T-helper 17 cell (primary cell): ENCODE results near the gene ABLIM2. TPM values are rescaled to one million over a fixed set of nuclear protein-coding genes. Genes with fewer than 3 reads are reported as not detected.

Experiments used
- ATAC-seq: fragments of 150-1000 bp; cut with Tn5 transposase; 2 replicates; pipeline ENCODE4 v1.10.0; 2021; ENCODE audit warnings: mild to moderate bottlenecking, moderate library complexity
- DNase-seq, 3 donors: peaks; one replicate each; pipeline versions ENCODE4 v3.0.0 to v3.0.0-alpha.2; 2020 to 2021
- H3K9me3 ChIP-seq: one replicate; pipeline ENCODE4 v1.7.0; 2013; ENCODE audit warnings: low read length, mild to moderate bottlenecking; ENCODE audit not compliant: control insufficient read depth, poor library complexity, severe bottlenecking
- H3K27ac Mint-ChIP-seq: one replicate; pipeline ENCODE4 v1.8.0; 2022; ENCODE audit warnings: mild to moderate bottlenecking, moderate library complexity, mixed read lengths
- H3K27me3 Mint-ChIP-seq: one replicate; pipeline ENCODE4 v1.8.0; 2022; ENCODE audit warnings: mixed read lengths
- H3K36me3 Mint-ChIP-seq: one replicate; pipeline ENCODE4 v1.8.0; 2022; ENCODE audit warnings: low read depth, mixed read lengths
- H3K4me1 Mint-ChIP-seq: one replicate; pipeline ENCODE4 v1.8.0; 2022; ENCODE audit warnings: mild to moderate bottlenecking, mixed read lengths
- H3K4me3 Mint-ChIP-seq: one replicate; pipeline ENCODE4 v1.8.0; 2022; ENCODE audit warnings: mild to moderate bottlenecking, moderate library complexity, mixed read lengths
- total RNA-seq, 4 donors: library from RNA in 2 of 4; stranded (reverse) in 2 of 4; gene quantifications; one replicate each; pipeline ENCODE4 v1.2.3 and lab custom pipeline; 2022 to 2026

Gene ABLIM2
- total RNA-seq, 2 donors from 2014 or later: 4.1 to 4.3 TPM

DNA sequence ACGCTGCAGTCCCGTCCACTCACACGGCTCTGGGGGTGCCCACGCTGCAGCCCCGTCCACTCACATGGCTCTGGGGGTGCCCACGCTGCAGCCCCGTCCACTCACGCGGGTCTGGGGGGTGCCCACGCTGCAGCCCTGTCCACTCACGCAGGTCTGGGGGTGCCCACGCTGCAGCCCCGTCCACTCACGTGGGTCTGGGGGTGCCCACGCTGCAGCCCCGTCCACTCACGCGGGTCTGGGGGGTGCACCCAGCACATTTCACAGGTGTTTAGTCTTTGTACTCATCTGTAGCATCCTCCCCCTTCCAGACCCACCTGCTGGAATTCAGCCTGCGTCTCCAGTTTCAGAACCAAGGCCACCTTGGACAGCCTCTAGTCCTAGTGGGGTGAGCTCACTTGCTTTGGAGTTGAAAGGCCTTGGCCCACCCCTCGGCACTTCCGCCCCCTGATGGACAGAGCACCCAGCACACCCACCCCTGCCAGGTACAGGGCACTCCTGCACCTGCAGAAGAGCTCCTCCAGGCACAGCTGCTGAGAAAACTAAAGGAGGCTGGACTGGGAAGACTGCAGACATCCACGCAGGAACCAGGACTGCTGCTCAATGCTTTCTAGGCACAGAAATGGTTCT is 73.0 kb downstream of the ABLIM2 start:
- H3K4me3 Mint-ChIP-seq: no peak overlapping the region
- peaks cover 7% of the 10 kb centered on the region for H3K4me1 Mint-ChIP-seq
- no peak overlapping the region for H3K27ac Mint-ChIP-seq
- DNase-seq: no peak
- peaks cover 3% of the 10 kb centered on the region for H3K36me3 Mint-ChIP-seq
- no peaks in the 10 kb centered on the region for H3K9me3 ChIP-seq
- ATAC-seq: no peak
- no peaks in the 10 kb centered on the region for H3K27me3 Mint-ChIP-seq

GRCh38 chr4:8084712-8085490 is 73.7 kb downstream of the ABLIM2 start:
- Mint-ChIP-seq H3K4me3 (no peak overlapping the region), H3K4me1 (peaks cover 7% of the 10 kb centered on the region), H3K27me3 (no peaks in the 10 kb centered on the region), H3K36me3 (peaks cover 3% of the 10 kb centered on the region), H3K27ac (no peak overlapping the region)
- ATAC-seq: no peak
- H3K9me3 ChIP-seq: no peaks in the 10 kb centered on the region
- DNase-seq: no peak

DNA sequence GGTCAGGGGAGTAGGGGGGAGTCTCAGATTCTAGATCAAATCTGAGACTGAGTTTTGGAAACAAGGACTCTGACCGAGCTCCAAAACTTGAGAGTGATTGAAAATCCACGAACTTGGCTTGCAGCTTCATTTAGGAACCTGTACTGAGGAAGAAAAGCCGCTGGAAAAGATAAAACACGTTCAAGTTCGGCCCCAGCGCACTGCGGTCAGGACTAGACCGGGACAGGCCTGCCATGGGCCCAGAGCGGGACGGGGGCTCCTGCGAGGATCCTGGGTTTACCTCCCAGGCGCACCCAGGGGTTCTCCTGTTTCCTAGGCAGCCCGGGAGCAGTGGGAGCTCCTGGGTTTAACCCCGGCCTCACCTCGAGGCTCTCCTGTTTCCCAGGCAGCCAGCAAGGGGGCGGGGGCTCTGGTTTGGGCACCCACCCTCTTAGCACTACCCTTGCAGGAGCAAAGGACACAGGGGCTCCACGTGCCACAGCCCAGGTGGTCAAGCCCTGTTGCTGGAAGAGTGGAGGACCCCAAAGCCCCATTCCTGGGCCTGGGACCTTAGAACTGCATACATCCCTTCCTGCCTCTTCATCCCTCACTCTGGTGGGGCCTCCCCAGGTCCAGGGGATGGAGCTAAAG is 74.5 kb downstream of the ABLIM2 start:
- DNase-seq (no peak), ATAC-seq (no peak)
- no peaks in the 10 kb centered on the region for H3K9me3 ChIP-seq
- H3K27ac Mint-ChIP-seq: no peak overlapping the region
- H3K27me3 Mint-ChIP-seq: no peaks in the 10 kb centered on the region
- H3K4me3 Mint-ChIP-seq: no peak overlapping the region
- H3K36me3 Mint-ChIP-seq: peaks cover 3% of the 10 kb centered on the region
- H3K4me1 Mint-ChIP-seq: peaks cover 7% of the 10 kb centered on the region

DNA sequence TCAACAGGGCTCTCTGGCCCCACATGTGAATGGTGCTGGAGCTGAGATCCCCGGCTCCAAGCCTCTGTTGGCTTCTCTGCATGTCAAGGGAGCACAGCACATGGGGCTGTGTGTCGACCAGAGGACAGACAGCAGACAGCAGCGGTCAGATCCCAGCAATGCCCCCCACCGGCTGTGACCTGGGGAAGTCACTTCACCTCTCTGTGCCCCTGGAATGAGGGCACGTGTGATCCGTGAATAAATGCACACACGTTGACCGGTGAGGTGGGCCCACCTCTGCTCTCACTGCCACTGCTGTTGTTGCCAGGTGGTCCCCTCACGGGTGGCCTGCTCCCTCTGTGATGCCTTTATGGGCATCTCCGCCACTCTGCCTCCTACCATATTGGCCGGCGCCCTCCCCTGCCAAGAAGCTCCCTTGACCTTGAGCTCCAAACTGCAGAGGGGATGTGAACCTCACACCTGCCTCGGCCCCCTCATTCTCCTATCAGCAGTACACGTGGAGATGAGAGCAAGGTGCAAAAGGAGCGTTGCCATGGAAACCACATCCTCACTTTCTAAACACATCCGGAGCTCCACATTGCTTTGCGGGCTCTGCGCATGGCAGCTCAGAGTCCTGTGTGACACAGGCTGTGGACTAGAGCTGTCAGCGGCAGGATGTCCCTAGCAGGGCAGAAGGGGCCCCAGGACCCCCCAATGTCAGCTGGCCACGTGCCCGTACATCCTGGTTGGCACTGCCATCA is 75.4 kb downstream of the ABLIM2 start:
- Mint-ChIP-seq H3K36me3 (peaks cover 3% of the 10 kb centered on the region), H3K4me3 (no peak overlapping the region), H3K27me3 (no peaks in the 10 kb centered on the region)

GRCh38 chr4:8082517-8083055 is 76.0 kb downstream of the ABLIM2 start:
- Mint-ChIP-seq H3K4me3 (no peak overlapping the region), H3K27me3 (no peaks in the 10 kb centered on the region), H3K4me1 (peaks cover 7% of the 10 kb centered on the region), H3K27ac (no peak overlapping the region), H3K36me3 (peaks cover 3% of the 10 kb centered on the region)
- ATAC-seq (no peak), DNase-seq (no peak)
- H3K9me3 ChIP-seq: no peaks in the 10 kb centered on the region

More for the DNA sequence above, 75.4 kb downstream of the ABLIM2 start:
- peaks cover 7% of the 10 kb centered on the region for H3K4me1 Mint-ChIP-seq
- no peak for ATAC-seq
- H3K9me3 ChIP-seq: no peaks in the 10 kb centered on the region
- no peak for DNase-seq
- no peak overlapping the region for H3K27ac Mint-ChIP-seq

- ATAC-seq: no peak
- Mint-ChIP-seq H3K27me3 (no peaks in the 10 kb centered on the region), H3K4me3 (no peak overlapping the region), H3K36me3 (peaks cover 3% of the 10 kb centered on the region), H3K4me1 (peaks cover 7% of the 10 kb centered on the region), H3K27ac (no peak overlapping the region)
- no peaks in the 10 kb centered on the region for H3K9me3 ChIP-seq
- DNase-seq: no peak
These were observed 76.7 kb downstream of the ABLIM2 start for GRCh38 chr4:8081621-8082516.

- H3K4me1 Mint-ChIP-seq: peaks cover 7% of the 10 kb centered on the region
- H3K27ac Mint-ChIP-seq: no peak overlapping the region
- DNase-seq: no peak
- no peak overlapping the region for H3K4me3 Mint-ChIP-seq
- no peaks in the 10 kb centered on the region for H3K9me3 ChIP-seq
- peaks cover 3% of the 10 kb centered on the region for H3K36me3 Mint-ChIP-seq
- no peak for ATAC-seq
- H3K27me3 Mint-ChIP-seq: no peaks in the 10 kb centered on the region
These were observed 77.4 kb downstream of the ABLIM2 start for GRCh38 chr4:8081171-8081570.

- Mint-ChIP-seq H3K4me1 (peaks cover 7% of the 10 kb centered on the region), H3K27me3 (no peaks in the 10 kb centered on the region), H3K27ac (no peak overlapping the region), H3K36me3 (peaks cover 3% of the 10 kb centered on the region), H3K4me3 (no peak overlapping the region)
- ATAC-seq (no peak), DNase-seq (no peak)
- H3K9me3 ChIP-seq: no peaks in the 10 kb centered on the region
These were observed 77.9 kb downstream of the ABLIM2 start for GRCh38 chr4:8080754-8081065.

DNA sequence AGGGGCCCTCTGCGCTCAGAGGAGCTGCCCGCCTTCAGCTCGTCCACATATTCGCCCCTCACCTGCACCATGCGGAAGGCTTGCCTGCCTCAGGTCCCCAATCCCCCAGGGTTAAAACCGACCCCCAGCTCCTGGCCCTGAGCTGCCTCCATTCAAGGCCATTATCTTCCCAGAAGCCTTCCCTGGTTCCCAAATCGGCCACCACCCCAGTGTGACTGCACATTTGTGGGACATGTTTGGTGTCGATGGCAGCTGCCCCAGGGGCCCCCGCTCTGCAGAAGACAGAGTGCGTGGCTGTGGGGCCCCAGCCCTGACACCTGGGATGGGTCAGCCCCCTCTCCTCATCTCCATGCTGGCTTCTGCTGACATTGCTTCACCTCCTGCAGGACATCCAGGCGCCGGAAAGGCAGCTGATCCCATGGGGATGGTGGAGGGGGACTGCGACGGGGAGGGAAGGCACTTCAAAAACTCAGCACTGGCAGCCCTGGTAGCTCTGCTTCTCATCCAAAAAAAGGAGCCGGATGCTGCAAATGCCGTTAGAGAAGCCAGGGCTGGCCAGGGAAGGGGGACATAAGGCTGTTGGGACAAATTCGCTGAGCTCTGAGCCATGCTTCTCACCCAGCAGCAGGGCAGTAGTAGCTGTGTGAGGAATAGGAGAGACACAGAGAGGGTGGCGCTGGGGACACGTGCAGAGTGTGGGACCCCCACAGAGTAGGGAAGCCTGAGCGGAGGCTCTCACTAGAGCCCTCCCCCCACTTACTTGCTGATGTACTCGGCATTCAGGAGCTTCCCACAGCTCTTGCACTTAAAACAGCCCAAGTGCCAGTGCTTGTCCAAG is 78.5 kb downstream of the ABLIM2 start:
- no peak for DNase-seq
- ATAC-seq: no peak
- Mint-ChIP-seq H3K4me3 (no peak overlapping the region), H3K36me3 (peaks cover 5% of the 10 kb centered on the region), H3K27me3 (no peaks in the 10 kb centered on the region), H3K4me1 (peaks cover 7% of the 10 kb centered on the region), H3K27ac (no peak overlapping the region)
- no peaks in the 10 kb centered on the region for H3K9me3 ChIP-seq

- Mint-ChIP-seq H3K4me3 (no peak overlapping the region), H3K27me3 (no peaks in the 10 kb centered on the region), H3K4me1 (peaks cover 7% of the 10 kb centered on the region), H3K36me3 (peaks cover 7% of the 10 kb centered on the region), H3K27ac (no peak overlapping the region)
- H3K9me3 ChIP-seq: no peaks in the 10 kb centered on the region
- no peak for ATAC-seq
- DNase-seq: no peak
These were observed 79.4 kb downstream of the ABLIM2 start for GRCh38 chr4:8079031-8079885.

- ATAC-seq (no peak), DNase-seq (no peak)
- Mint-ChIP-seq H3K36me3 (peaks cover 7% of the 10 kb centered on the region), H3K27ac (no peak overlapping the region), H3K4me3 (no peak overlapping the region), H3K27me3 (no peaks in the 10 kb centered on the region), H3K4me1 (peaks cover 7% of the 10 kb centered on the region)
- no peaks in the 10 kb centered on the region for H3K9me3 ChIP-seq
These were observed 80.0 kb downstream of the ABLIM2 start for GRCh38 chr4:8078610-8079015.
